SHP77 (cell line): ENCODE data around the gene PLAAT5.
A peak's percentile ranks its signal among the peaks of the same experiment; 100 is the strongest.

ENCODE experiments used
- DNase-seq, 2 experiments: peaks; one replicate each; lab custom pipeline; 2025; lab: John Stamatoyannopoulos, UW

The PLAAT5 gene

GRCh38 chr11:63512816-63513215 is 21.8 kb upstream of the PLAAT5 start:
- DNase-seq: no peak

- no peak for DNase-seq
These were observed 20.2 kb upstream of the PLAAT5 start for GRCh38 chr11:63511048-63511748.

GRCh38 chr11:63510360-63511047 is 19.5 kb upstream of the PLAAT5 start:
- no peak for DNase-seq

- no peak for DNase-seq
These were observed 17.8 kb upstream of the PLAAT5 start for GRCh38 chr11:63508745-63509144.

- peak in 1 of 2 experiments; percentile 5 for DNase-seq
These were observed 17.0 kb upstream of the PLAAT5 start for GRCh38 chr11:63508009-63508408.

- DNase-seq: no peak
These were observed 16.5 kb upstream of the PLAAT5 start for GRCh38 chr11:63507511-63507910.

- DNase-seq: no peak
These were observed 15.9 kb upstream of the PLAAT5 start for GRCh38 chr11:63506876-63507275.

GRCh38 chr11:63505857-63506528 is 15.0 kb upstream of the PLAAT5 start, which contains the start of gene LGALS12:
TSS of gene LGALS12 (plus strand) at chr11:63506084. CDS start at chr11:63506459, 375 bp downstream.
- no peak for DNase-seq

- no peak for DNase-seq
These were observed 14.1 kb upstream of the PLAAT5 start for GRCh38 chr11:63504933-63505586.

GRCh38 chr11:63504054-63504453 is 13.1 kb upstream of the PLAAT5 start:
- no peak for DNase-seq

GRCh38 chr11:63503492-63503891 is 12.5 kb upstream of the PLAAT5 start:
- no peak for DNase-seq

GRCh38 chr11:63502252-63502820 is 11.4 kb upstream of the PLAAT5 start:
- DNase-seq: no peak

GRCh38 chr11:63501236-63501635 is 10.3 kb upstream of the PLAAT5 start:
- DNase-seq: no peak

- no peak for DNase-seq
These were observed 8.9 kb upstream of the PLAAT5 start for GRCh38 chr11:63499874-63500273.

GRCh38 chr11:63494975-63495374 is 4.0 kb upstream of the PLAAT5 start:
- no peak for DNase-seq

- DNase-seq: no peak
These were observed 2.2 kb upstream of the PLAAT5 start for GRCh38 chr11:63493127-63493526.

GRCh38 chr11:63492441-63492840 is 1.5 kb upstream of the PLAAT5 start:
- DNase-seq: no peak

GRCh38 chr11:63491636-63492372 is 837 bp upstream of the PLAAT5 start:
- no peak for DNase-seq

GRCh38 chr11:63491240-63491587 is 247 bp upstream of the PLAAT5 start:
- no peak for DNase-seq

- DNase-seq: no peak
These were observed 1.1 kb downstream of the PLAAT5 start for GRCh38 chr11:63489879-63490278.

- DNase-seq: no peak
These were observed 2.2 kb downstream of the PLAAT5 start for GRCh38 chr11:63488789-63489188.

GRCh38 chr11:63485777-63486176 is 5.2 kb downstream of the PLAAT5 start:
- DNase-seq: no peak
